ENCODE data around the gene FBLN2. TPM values are rescaled to one million over a fixed set of nuclear protein-coding genes. Genes with fewer than 3 reads are reported as not detected.

The FBLN2 gene
- total and polyA plus RNA-seq, 2 of the 4 experiments (the other 2 are of a cell fraction), result 11.8 to 60.8 TPM

DNA sequence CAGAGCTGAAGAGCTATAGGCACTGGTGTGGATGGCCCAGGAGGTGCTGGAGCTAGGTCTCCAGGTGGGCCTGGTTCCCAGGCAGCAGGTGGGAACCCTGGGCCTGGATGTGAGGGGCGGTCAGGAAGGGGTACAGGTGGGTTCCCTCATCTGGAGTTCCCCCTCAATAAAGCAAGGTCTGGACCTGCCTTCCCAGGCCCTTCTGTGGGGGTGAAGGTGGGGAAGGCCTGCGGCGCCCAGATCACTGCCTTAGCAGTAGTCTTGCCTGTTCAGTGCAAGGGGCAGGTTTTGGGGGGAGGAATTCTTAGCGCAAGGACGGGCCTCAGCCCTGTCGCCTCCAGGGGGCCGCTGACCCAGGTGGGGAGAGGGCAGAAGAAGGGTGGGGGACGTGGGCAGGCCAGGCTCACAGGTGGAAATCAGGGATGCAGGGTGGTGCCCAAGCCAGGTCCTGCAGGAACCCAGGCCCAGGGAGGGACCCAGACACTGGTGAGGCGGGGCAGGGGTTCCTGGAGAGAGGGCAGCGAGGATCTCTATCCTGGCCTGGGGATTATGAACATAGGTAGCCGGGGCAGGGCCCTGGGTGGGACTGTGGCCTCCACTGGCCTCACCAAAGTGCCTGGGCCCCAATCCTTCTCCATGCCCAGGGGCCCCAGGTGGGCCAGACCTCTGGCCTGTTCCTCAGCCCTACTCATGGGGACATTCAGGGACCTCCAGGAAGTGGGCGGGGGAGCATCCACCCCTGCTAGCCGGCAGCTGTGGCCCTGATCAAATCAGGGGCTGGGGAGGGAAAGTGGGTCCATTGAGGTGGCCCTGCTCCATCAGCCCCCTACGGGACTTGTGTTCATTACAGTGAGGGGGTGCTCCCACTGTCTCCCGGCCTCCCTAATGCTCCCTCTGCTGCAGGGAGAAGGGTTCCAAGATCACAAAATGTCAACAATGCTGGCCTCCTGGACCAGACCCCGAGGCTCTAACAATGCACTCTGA, 43.5 kb upstream of the FBLN2 start (continued):
- TF ChIP-seq RFX5 (IDR thresholded peaks at IDR 0.05; ENCODE audit: low read depth, low read length), result no peak

DNA sequence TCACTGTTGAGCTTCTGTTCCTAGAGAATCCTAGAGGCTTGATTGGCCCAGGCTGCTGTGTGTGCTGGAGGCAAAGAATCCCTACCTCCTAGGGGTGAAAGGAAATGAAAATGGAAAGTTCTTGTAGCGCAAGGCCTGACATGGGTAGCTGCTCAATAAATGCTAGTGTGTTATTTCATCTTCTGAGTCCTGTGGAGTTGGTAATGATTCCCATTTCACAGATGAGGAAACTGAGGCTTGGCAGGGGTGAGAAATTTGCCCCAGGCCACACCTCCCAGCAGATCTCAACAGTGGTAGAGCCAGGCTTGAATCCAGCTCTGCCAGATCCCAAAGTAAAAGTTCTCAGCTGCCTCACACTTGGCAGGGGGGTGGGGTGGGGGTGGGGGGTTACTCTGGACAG, 42.7 kb upstream of the FBLN2 start:
- peaks cover 10% of the 10 kb centered on the region for H3K4me1 ChIP-seq (ENCODE audit: control insufficient read depth, insufficient read depth, low read length)
- H3K4me3 ChIP-seq (ENCODE audit: insufficient read depth, low read depth, low read length), result no peak overlapping the region
- H4K20me1 ChIP-seq (ENCODE audit: insufficient read depth, low read length), result no peaks in the 10 kb centered on the region
- no peak overlapping the region for H3K18ac ChIP-seq (ENCODE audit: low read depth, low read length)
- no peak overlapping the region for H2BK15ac ChIP-seq (ENCODE audit: low read depth, low read length)
- ATAC-seq (ENCODE audit: low read depth) (no peak), DNase-seq (no peak)
- H4K8ac ChIP-seq (ENCODE audit: low read depth in 2 of 2, low read length in 2 of 2), result no peak overlapping the region
- H3K4ac ChIP-seq (ENCODE audit: low read depth, low read length), result no peak overlapping the region
- no peaks in the 10 kb centered on the region for H3K79me1 ChIP-seq (ENCODE audit: low read depth in 1 of 2, low read length in 2 of 2)
- ChIA-PET CTCF (interaction anchor here (0.6 to 1.4 kb wide), 3 partner anchors 10 to 142 kb away, joined by 3 to 4 read pairs (median 3); no protein-coding TSS in a partner anchor), POLR2A (ENCODE audit: unreplicated experiment) (no interaction called here)
- no peak overlapping the region for H2AK5ac ChIP-seq (ENCODE audit: low read depth, low read length)
- H2BK5ac ChIP-seq (ENCODE audit: low read depth, low read length, poor library complexity, severe bottlenecking), result no peak overlapping the region
- BruUV-seq (replicated peaks), result no TSS peak
- dilution Hi-C loops (cut with HindIII; ENCODE audit: low sequenced_read_pairs, unreplicated experiment) (no loop called here), intact Hi-C loops (cut with micrococcal nuclease) (no loop called here), in situ Hi-C loops (cut with MboI; ENCODE audit: low sequenced_read_pairs) (no loop called here)
- H2BK120ac ChIP-seq (ENCODE audit: low read depth, low read length), result no peak overlapping the region
- no peak overlapping the region for H2BK20ac ChIP-seq (ENCODE audit: low read depth, low read length)
- H4K91ac ChIP-seq (ENCODE audit: insufficient read depth, low read depth, low read length), result no peak overlapping the region
- TF ChIP-seq MXI1 (IDR thresholded peaks at IDR 0.05; ENCODE audit: borderline replicate concordance, low read depth, low read length) (no peak), NFE2L2 (IDR thresholded peaks at IDR 0.05; ENCODE audit: low read depth, low read length) (no peak), RFX5 (IDR thresholded peaks at IDR 0.05; ENCODE audit: low read depth, low read length) (no peak), SMC3 (IDR thresholded peaks at IDR 0.05; ENCODE audit: low read depth, low read length) (no peak), CHD1 (IDR thresholded peaks at IDR 0.05; ENCODE audit: low read depth, low read length) (no peak), CEBPB (IDR thresholded peaks at IDR 0.05; ENCODE audit: low read depth, low read length) (no peak), FOS (IDR thresholded peaks at IDR 0.05; ENCODE audit: low read depth, low read length) (no peak)
- TF ChIP-seq, protein P1, sequence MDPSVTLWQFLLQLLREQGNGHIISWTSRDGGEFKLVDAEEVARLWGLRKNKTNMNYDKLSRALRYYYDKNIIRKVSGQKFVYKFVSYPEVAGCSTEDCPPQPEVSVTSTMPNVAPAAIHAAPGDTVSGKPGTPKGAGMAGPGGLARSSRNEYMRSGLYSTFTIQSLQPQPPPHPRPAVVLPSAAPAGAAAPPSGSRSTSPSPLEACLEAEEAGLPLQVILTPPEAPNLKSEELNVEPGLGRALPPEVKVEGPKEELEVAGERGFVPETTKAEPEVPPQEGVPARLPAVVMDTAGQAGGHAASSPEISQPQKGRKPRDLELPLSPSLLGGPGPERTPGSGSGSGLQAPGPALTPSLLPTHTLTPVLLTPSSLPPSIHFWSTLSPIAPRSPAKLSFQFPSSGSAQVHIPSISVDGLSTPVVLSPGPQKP (IDR thresholded peaks at IDR 0.05; ENCODE audit: borderline replicate concordance, low read depth, low read length), result no peak
- H3K27me3 ChIP-seq (ENCODE audit: control insufficient read depth, insufficient read depth, low read length), result no peaks in the 10 kb centered on the region
- no peak overlapping the region for H2AK9ac ChIP-seq (replicated peaks; ENCODE audit: low read depth, low read length, poor library complexity)
- no peaks in the 10 kb centered on the region for H3K9me3 ChIP-seq (ENCODE audit: control insufficient read depth, insufficient read depth, low read length)
- H4K5ac ChIP-seq (ENCODE audit: low read depth, low read length), result no peak overlapping the region
- no peak overlapping the region for H3K14ac ChIP-seq (replicated peaks; ENCODE audit: low read depth, low read length)
- 100% methylated on average over 1 of the region's 1 CpG; no CpG with 5 or more reads in 1 of the 2 experiments for WGBS, 2 experiments (ENCODE audit: extremely low coverage in 2 of 2, insufficient read length in 1 of 2)
- no peak overlapping the region for H3K23ac ChIP-seq (ENCODE audit: low read depth, low read length)
- no peaks in the 10 kb centered on the region for H3K36me3 ChIP-seq (ENCODE audit: control insufficient read depth, insufficient read depth, low read length)
- peaks cover 9% of the 10 kb centered on the region; the same call in 1 of the 2 replicates for H3K9me1 ChIP-seq (ENCODE audit: insufficient read depth, low read length)
- H3K56ac ChIP-seq (ENCODE audit: extremely low read depth, insufficient read depth, low read length), result no peak overlapping the region
- no peak overlapping the region for H3K27ac ChIP-seq (ENCODE audit: insufficient read depth, low read length)
- H2AFZ ChIP-seq (replicated peaks; ENCODE audit: low read length, poor library complexity), result no peak overlapping the region
- H3K4me2 ChIP-seq (ENCODE audit: low read depth, low read length), result no peak overlapping the region
- no peak overlapping the region for H3K9ac ChIP-seq (ENCODE audit: low read depth, low read length)

Data from IMR-90 (cell line).